ENCODE data around the gene LRP6. TPM values are rescaled to one million over a fixed set of nuclear protein-coding genes. Genes with fewer than 3 reads are reported as not detected.

Gene LRP6
- total RNA-seq, 1 experiment from 2014 or later = 15.5 TPM

- H3K9me2 ChIP-seq (replicated peaks; ENCODE audit: low read length) = no peaks in the 10 kb centered on the region
- H3K27me3 ChIP-seq (ENCODE audit: low read length) = no peaks in the 10 kb centered on the region
- no peak overlapping the region for H3K9ac ChIP-seq (ENCODE audit: low read length)
- DNase-seq (no peak), ATAC-seq (no peak)
- BruUV-seq (replicated peaks) = no TSS peak
- no peak for TF ChIP-seq EZH2phosphoT487 (IDR thresholded peaks at IDR 0.05; ENCODE audit: borderline replicate concordance, low read length)
- no peak for TF ChIP-seq EZH2 (IDR thresholded peaks at IDR 0.05; ENCODE audit: low read length, unreplicated experiment)
- no peak for TF ChIP-seq CTCF (conservative IDR thresholded peaks at IDR 0.05; ENCODE audit: low read depth, low read length)
- no peaks in the 10 kb centered on the region for H3K9me3 ChIP-seq (ENCODE audit: low read length)
- peaks cover 12% of the 10 kb centered on the region; the same call in 1 of the 2 replicates for H3K4me1 ChIP-seq (ENCODE audit: insufficient read depth, low read length)
- no peak overlapping the region for H2AFZ ChIP-seq (ENCODE audit: low read length)
- ChIA-PET POLR2A (ENCODE audit: unreplicated experiment) (no interaction called here), CTCF (no interaction called here)
- no peak overlapping the region for H3K4me2 ChIP-seq (ENCODE audit: low read length)
- no peaks in the 10 kb centered on the region for H3F3A ChIP-seq (ENCODE audit: low read length, unreplicated experiment)
- intact Hi-C loops (cut with micrococcal nuclease) = no loop called here
- no peak overlapping the region for H3K4me3 ChIP-seq (ENCODE audit: low read length)
- H3K27ac ChIP-seq (ENCODE audit: low read length) = no peak overlapping the region
- H3K36me3 ChIP-seq (ENCODE audit: low read depth, low read length) = no peaks in the 10 kb centered on the region
- no peaks in the 10 kb centered on the region for H4K20me1 ChIP-seq (ENCODE audit: low read length)
- H3K79me2 ChIP-seq (ENCODE audit: low read length) = no peaks in the 10 kb centered on the region
These were observed 14.3 kb upstream of the LRP6 start for GRCh38 chr12:12281134-12281533.

GRCh38 chr12:12278899-12279298 lies 12.1 kb upstream of the LRP6 start:
- no peak overlapping the region for H3K27ac ChIP-seq (ENCODE audit: low read length)
- no peak for DNase-seq
- TF ChIP-seq EZH2phosphoT487 (IDR thresholded peaks at IDR 0.05; ENCODE audit: borderline replicate concordance, low read length) (no peak), CTCF (conservative IDR thresholded peaks at IDR 0.05; ENCODE audit: low read depth, low read length) (no peak), EZH2 (IDR thresholded peaks at IDR 0.05; ENCODE audit: low read length, unreplicated experiment) (no peak)
- ATAC-seq = no peak
- POLR2A ChIA-PET (ENCODE audit: unreplicated experiment) = no interaction called here
- no peaks in the 10 kb centered on the region for H4K20me1 ChIP-seq (ENCODE audit: low read length)
- no peaks in the 10 kb centered on the region for H3K79me2 ChIP-seq (ENCODE audit: low read length)
- H3K9me2 ChIP-seq (replicated peaks; ENCODE audit: low read length) = no peaks in the 10 kb centered on the region
- H3K9me3 ChIP-seq (ENCODE audit: low read length) = no peaks in the 10 kb centered on the region
- H2AFZ ChIP-seq (ENCODE audit: low read length) = no peak overlapping the region
- H3K36me3 ChIP-seq (ENCODE audit: low read depth, low read length) = no peaks in the 10 kb centered on the region
- H3K9ac ChIP-seq (ENCODE audit: low read length) = no peak overlapping the region
- no TSS peak for BruUV-seq (replicated peaks)
- no peaks in the 10 kb centered on the region for H3K27me3 ChIP-seq (ENCODE audit: low read length)
- H3K4me3 ChIP-seq (ENCODE audit: low read length) = no peak overlapping the region
- H3K4me1 ChIP-seq (ENCODE audit: insufficient read depth, low read length) = peaks cover 12% of the 10 kb centered on the region; the same call in 1 of the 2 replicates
- H3K4me2 ChIP-seq (ENCODE audit: low read length) = no peak overlapping the region
- CTCF ChIA-PET = no interaction called here
- H3F3A ChIP-seq (ENCODE audit: low read length, unreplicated experiment) = no peaks in the 10 kb centered on the region
- intact Hi-C loops (cut with micrococcal nuclease) = no loop called here

- no peaks in the 10 kb centered on the region for H4K20me1 ChIP-seq (ENCODE audit: low read length)
- no peak overlapping the region for H2AFZ ChIP-seq (ENCODE audit: low read length)
- no peak overlapping the region for H3K4me2 ChIP-seq (ENCODE audit: low read length)
- BruUV-seq (replicated peaks) = no TSS peak
- H3K4me1 ChIP-seq (ENCODE audit: insufficient read depth, low read length) = no peaks in the 10 kb centered on the region
- no peak overlapping the region for H3K4me3 ChIP-seq (ENCODE audit: low read length)
- ChIA-PET POLR2A (ENCODE audit: unreplicated experiment) (no interaction called here), CTCF (no interaction called here)
- intact Hi-C loops (cut with micrococcal nuclease) = no loop called here
- no peaks in the 10 kb centered on the region for H3K36me3 ChIP-seq (ENCODE audit: low read depth, low read length)
- DNase-seq (no peak), ATAC-seq (no peak)
- H3K9me3 ChIP-seq (ENCODE audit: low read length) = no peaks in the 10 kb centered on the region
- H3K9me2 ChIP-seq (replicated peaks; ENCODE audit: low read length) = no peaks in the 10 kb centered on the region
- no peak overlapping the region for H3K27ac ChIP-seq (ENCODE audit: low read length)
- no peak overlapping the region for H3K9ac ChIP-seq (ENCODE audit: low read length)
- no peaks in the 10 kb centered on the region for H3K79me2 ChIP-seq (ENCODE audit: low read length)
- no peak for TF ChIP-seq EZH2 (IDR thresholded peaks at IDR 0.05; ENCODE audit: low read length, unreplicated experiment)
- TF ChIP-seq CTCF (conservative IDR thresholded peaks at IDR 0.05; ENCODE audit: low read depth, low read length) = no peak
- no peak for TF ChIP-seq EZH2phosphoT487 (IDR thresholded peaks at IDR 0.05; ENCODE audit: borderline replicate concordance, low read length)
- no peaks in the 10 kb centered on the region for H3K27me3 ChIP-seq (ENCODE audit: low read length)
- no peaks in the 10 kb centered on the region for H3F3A ChIP-seq (ENCODE audit: low read length, unreplicated experiment)
These were observed 9.0 kb upstream of the LRP6 start for GRCh38 chr12:12275874-12276273.

Data from PC-3 (cell line).